WI38 (cell line): ENCODE data around the gene STPG3.

ENCODE experiments used
- H3K4me3 ChIP-seq: 2 replicates; pipeline ENCODE4 v1.5.1; 2011; ENCODE audit warnings: low read depth, mild to moderate bottlenecking, control low read depth, low read length
- TF ChIP-seq, protein P1 (sequence below): IDR thresholded peaks from 2 replicates; pipeline ENCODE4 v1.5.1; 2012; ENCODE audit warnings: low read depth, mild to moderate bottlenecking, control low read depth, low read length

Gene STPG3

GRCh38 chr9:137302449-137303150 lies 51.5 kb downstream of the STPG3 start:
- TF ChIP-seq, protein P1, sequence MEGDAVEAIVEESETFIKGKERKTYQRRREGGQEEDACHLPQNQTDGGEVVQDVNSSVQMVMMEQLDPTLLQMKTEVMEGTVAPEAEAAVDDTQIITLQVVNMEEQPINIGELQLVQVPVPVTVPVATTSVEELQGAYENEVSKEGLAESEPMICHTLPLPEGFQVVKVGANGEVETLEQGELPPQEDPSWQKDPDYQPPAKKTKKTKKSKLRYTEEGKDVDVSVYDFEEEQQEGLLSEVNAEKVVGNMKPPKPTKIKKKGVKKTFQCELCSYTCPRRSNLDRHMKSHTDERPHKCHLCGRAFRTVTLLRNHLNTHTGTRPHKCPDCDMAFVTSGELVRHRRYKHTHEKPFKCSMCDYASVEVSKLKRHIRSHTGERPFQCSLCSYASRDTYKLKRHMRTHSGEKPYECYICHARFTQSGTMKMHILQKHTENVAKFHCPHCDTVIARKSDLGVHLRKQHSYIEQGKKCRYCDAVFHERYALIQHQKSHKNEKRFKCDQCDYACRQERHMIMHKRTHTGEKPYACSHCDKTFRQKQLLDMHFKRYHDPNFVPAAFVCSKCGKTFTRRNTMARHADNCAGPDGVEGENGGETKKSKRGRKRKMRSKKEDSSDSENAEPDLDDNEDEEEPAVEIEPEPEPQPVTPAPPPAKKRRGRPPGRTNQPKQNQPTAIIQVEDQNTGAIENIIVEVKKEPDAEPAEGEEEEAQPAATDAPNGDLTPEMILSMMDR = peak; percentile 57
- H3K4me3 ChIP-seq = peak overlapping the region; percentile 49
